D721Med (cell line): Measurements from ENCODE around the gene ROPN1L.

ENCODE experiments used
- DNase-seq: peaks from one replicate; pipeline ENCODE4 v3.0.0; 2011; ENCODE audit warnings: low spot score; ENCODE audit not compliant: insufficient read length
- FAIRE-seq: peaks from 2 replicates; lab custom pipeline; 2011; peaks lifted over from hg19 to GRCh38; lab: Jason Lieb, UNC
- CTCF ChIP-seq: IDR thresholded peaks from 2 replicates; pipeline ENCODE4 v1.5.1; 2012; ENCODE audit warnings: mild to moderate bottlenecking, control low read depth; ENCODE audit not compliant: insufficient read depth; ENCODE audit errors: missing control alignments

Gene ROPN1L

GRCh38 chr5:10479154-10479721, 37.6 kb downstream of the ROPN1L start:
- no peak for DNase-seq
- no peak for TF ChIP-seq CTCF
- FAIRE-seq, result no peak

- TF ChIP-seq CTCF, result no peak
- DNase-seq (no peak), FAIRE-seq (no peak)
Measured at GRCh38 chr5:10480237-10480985, 38.7 kb downstream of the ROPN1L start.

- DNase-seq, result no peak
- TF ChIP-seq CTCF, result no peak
- no peak for FAIRE-seq
Measured at GRCh38 chr5:10481241-10481935, 39.7 kb downstream of the ROPN1L start.

- DNase-seq (no peak), FAIRE-seq (peak; percentile 29)
- no peak for TF ChIP-seq CTCF
Measured at GRCh38 chr5:10482791-10483530, 41.3 kb downstream of the ROPN1L start.

- DNase-seq, result no peak
- FAIRE-seq, result no peak
- TF ChIP-seq CTCF, result no peak
Measured at GRCh38 chr5:10484774-10485141, 43.1 kb downstream of the ROPN1L start.

- FAIRE-seq, result no peak
- DNase-seq, result no peak
- no peak for TF ChIP-seq CTCF
Measured at GRCh38 chr5:10485142-10485795, 43.6 kb downstream of the ROPN1L start.
